Measurements from ENCODE around the gene HERC2. TPM values are rescaled to one million over a fixed set of nuclear protein-coding genes. Genes with fewer than 3 reads are reported as not detected.

HERC2 gene
- total RNA-seq, 1 donor from 2014 or later: 80.1 TPM

DNA sequence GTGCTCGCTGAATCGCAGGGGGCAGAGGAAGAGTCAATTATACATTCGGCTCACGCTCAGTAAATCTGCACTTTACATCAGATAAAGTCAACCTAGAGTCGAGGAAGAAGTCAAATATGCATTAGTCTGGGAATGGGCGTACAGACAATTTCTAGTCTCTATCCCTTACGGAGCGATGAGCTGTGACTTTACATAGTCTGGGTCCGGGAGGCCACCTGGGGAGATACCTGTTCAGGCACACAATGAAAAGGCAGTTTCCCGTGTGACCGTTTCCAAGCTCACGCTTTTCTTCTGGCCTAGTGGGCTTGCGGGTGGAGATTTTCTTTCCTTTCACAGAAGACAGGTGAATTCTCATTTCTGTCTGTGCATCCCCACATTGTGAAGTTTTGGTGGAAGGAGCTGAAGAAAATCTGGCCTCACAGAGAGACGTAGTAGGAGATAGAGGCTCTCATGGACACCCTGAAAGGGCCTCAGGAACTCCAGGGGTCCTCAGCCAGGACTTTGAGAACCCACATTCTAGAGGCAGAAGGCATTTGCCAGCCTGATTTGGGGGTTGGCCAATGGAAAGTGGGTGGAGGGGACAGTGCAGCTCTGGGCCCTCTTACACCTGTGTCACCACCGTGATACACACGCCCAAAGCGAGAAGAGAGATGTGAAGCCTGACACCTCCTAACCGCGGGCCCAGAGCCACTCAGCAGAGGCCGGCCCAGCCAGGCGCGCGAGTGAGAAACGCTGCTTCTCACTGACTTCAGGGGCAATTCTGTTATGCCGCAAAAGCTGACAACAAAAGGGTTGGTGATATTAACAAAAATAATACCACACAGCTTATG lies 212.1 kb downstream of the HERC2 start:
- Mint-ChIP-seq H3K36me3 (peaks cover 25% of the 10 kb centered on the region), H3K4me3 (no peak overlapping the region), H3K4me1 (ENCODE audit: unreplicated experiment) (peaks cover 3% of the 10 kb centered on the region), H3K27ac (no peak overlapping the region), H3K9me3 (no peaks in the 10 kb centered on the region), H3K27me3 (peaks cover 17% of the 10 kb centered on the region)
- DNase-seq (ENCODE audit: extremely low spot score, unreplicated experiment): no peak
- TF ChIP-seq, protein P1, sequence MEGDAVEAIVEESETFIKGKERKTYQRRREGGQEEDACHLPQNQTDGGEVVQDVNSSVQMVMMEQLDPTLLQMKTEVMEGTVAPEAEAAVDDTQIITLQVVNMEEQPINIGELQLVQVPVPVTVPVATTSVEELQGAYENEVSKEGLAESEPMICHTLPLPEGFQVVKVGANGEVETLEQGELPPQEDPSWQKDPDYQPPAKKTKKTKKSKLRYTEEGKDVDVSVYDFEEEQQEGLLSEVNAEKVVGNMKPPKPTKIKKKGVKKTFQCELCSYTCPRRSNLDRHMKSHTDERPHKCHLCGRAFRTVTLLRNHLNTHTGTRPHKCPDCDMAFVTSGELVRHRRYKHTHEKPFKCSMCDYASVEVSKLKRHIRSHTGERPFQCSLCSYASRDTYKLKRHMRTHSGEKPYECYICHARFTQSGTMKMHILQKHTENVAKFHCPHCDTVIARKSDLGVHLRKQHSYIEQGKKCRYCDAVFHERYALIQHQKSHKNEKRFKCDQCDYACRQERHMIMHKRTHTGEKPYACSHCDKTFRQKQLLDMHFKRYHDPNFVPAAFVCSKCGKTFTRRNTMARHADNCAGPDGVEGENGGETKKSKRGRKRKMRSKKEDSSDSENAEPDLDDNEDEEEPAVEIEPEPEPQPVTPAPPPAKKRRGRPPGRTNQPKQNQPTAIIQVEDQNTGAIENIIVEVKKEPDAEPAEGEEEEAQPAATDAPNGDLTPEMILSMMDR (conservative IDR thresholded peaks at IDR 0.05): no peak

DNA sequence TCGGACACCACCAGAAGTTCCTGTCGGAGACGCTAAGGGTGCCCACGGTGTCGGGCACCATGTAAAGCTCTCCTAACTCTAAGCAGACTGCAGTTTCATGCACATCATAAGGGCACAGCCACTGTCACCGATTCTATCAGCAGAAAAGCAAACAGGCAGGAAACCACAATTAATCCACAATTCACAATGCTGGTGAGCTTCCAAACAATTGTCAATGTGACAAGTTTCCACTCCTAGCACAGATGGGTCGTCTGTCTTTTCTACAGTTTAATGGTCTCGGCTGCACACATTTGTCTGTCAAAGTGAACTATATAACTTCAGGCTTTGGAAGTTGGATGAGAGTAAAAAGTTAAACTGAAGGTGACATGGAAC lies 214.1 kb downstream of the HERC2 start:
- Mint-ChIP-seq H3K4me1 (ENCODE audit: unreplicated experiment) (peaks cover 3% of the 10 kb centered on the region), H3K27ac (no peak overlapping the region), H3K4me3 (peak overlapping the region; percentile 52), H3K36me3 (peaks cover 20% of the 10 kb centered on the region), H3K9me3 (no peaks in the 10 kb centered on the region), H3K27me3 (peaks cover 34% of the 10 kb centered on the region)
- no peak for DNase-seq (ENCODE audit: extremely low spot score, unreplicated experiment)
- TF ChIP-seq, protein P1 (conservative IDR thresholded peaks at IDR 0.05): no peak

DNA sequence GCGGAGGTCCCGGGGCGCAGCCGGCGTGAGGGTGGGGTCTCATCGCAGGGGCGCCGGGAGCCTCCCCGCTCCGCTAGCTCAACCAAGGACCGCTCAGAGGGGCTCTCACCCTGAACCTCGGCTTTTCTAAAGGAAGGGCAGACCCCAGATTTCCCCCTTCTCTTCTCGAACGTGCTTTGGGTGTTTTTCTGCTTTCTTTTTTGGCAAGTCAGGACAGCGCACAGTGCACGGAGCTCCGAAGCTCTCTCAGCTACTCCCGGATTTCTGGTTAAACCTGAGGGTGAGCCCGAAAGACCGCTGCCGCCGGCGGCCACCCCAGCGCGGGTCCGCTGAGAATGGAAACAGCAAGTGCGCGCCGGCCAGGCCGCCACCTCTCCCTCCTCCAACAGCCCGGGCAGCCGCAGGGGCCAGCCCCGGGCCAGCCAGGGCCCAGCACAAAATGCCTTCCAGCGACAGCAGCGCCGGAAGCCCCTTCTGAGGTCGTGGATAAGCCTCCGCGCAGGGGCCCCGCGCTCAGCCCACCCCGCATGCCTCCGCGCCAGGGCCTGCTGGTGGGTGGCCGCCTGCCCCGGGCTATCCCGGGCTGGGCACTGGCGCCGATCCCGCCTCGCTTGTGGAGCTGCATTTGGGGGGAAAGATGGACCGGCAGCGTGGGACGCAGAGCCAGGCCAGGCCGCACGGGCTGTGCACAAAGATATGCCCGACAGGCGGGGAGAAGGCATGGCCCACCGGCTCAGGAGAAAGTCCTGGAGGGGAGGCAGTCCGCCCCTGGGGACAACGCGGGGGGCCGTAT lies 214.7 kb downstream of the HERC2 start:
- TF ChIP-seq, protein P1 (conservative IDR thresholded peaks at IDR 0.05): no peak
- H3K36me3 Mint-ChIP-seq: peaks cover 19% of the 10 kb centered on the region
- no peaks in the 10 kb centered on the region for H3K9me3 Mint-ChIP-seq
- peaks cover 38% of the 10 kb centered on the region for H3K27me3 Mint-ChIP-seq
- peak overlapping the region; percentile 88 for H3K4me3 Mint-ChIP-seq
- DNase-seq (ENCODE audit: extremely low spot score, unreplicated experiment): peak; percentile 69
- H3K27ac Mint-ChIP-seq: no peak overlapping the region
- H3K4me1 Mint-ChIP-seq (ENCODE audit: unreplicated experiment): peaks cover 3% of the 10 kb centered on the region

DNA sequence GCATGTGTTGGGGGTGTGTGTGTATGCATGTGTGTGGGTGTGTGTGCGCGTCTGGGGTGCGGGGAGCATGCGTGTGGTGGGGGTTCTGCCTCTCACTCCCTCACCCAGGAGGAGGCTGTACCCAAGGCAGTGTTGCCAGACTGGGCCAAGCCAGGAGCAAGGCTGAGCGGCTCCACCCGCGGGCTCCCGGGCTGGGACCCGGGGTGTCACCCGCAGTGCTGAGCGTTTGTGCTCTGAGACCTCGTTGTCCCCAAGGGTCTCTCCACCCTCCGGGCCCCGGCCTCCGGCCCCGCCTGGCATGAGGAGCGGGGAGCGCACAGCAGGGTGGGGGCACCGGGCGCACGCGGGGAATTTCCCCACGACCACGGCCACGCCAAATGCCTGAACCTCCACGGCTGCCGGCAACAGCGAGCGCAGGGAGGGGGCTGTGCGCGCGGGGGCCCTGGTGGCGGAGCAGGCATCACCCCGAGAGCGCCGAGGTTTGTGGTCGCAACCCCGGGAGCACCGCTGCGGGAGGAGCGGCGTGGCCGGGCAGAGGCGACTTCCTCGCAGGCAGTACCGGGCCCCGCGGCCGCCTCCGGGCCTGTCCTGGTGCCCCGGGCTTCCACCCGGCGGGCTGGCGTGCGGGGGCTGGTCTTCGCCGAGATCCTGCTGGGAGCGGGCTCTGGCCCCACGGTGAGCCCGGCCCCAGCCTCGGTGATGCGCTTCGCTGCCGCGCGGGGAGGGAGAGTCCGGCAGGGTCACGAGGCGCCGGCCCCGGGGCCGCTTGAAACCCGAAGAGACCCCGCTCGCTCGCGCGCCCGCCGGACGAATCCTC lies 215.5 kb downstream of the HERC2 start:
- Mint-ChIP-seq H3K4me3 (peak overlapping the region; percentile 80), H3K27ac (no peak overlapping the region), H3K27me3 (peaks cover 46% of the 10 kb centered on the region), H3K9me3 (no peaks in the 10 kb centered on the region), H3K36me3 (peaks cover 11% of the 10 kb centered on the region), H3K4me1 (ENCODE audit: unreplicated experiment) (peaks cover 3% of the 10 kb centered on the region)
- peak; percentile 70 for DNase-seq (ENCODE audit: extremely low spot score, unreplicated experiment)
- TF ChIP-seq, protein P1 (conservative IDR thresholded peaks at IDR 0.05): no peak

DNA sequence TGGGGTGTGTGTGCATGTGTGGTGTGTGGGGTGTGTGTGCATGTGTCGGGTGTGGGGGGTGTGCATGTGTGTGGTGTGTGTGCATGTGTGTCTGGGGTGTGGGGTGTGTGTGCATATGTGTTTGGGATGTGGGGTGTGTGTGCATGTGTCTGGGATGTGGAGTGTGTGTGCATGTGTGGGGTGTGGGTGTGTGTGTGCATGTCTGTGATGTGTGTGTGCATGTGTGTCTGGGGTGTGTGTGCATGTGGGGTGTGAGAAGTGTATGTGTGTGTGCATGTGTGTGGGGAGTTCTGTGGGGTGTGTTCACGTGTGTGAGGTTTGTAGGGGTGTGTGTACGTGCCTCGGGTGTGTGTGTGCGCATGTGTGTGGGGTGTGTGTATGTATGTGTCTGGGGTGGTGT lies 216.2 kb downstream of the HERC2 start:
- Mint-ChIP-seq H3K27ac (no peak overlapping the region), H3K36me3 (peaks cover 8% of the 10 kb centered on the region), H3K4me3 (peak overlapping the region; percentile 80), H3K9me3 (no peaks in the 10 kb centered on the region), H3K27me3 (peaks cover 49% of the 10 kb centered on the region), H3K4me1 (ENCODE audit: unreplicated experiment) (peaks cover 3% of the 10 kb centered on the region)
- DNase-seq (ENCODE audit: extremely low spot score, unreplicated experiment): no peak
- TF ChIP-seq, protein P1 (conservative IDR thresholded peaks at IDR 0.05): no peak
